GM19452 (cell line): ENCODE data around the gene LSS.
"Not testable (repeated sequence)": the region's sequence is repeated elsewhere in the genome, so short reads cannot be mapped to it uniquely, and the experiment has no call there.

Source experiments
- ATAC-seq: cut with Tn5 transposase; IDR thresholded peaks from one replicate; pipeline ENCODE4 v1.9.1; 2021; ENCODE audit not compliant: unreplicated experiment

LSS gene

GRCh38 chr21:46206163-46207005, 22.2 kb downstream of the LSS start:
- ATAC-seq: no peak

- ATAC-seq: no peak
These were observed 22.8 kb downstream of the LSS start for GRCh38 chr21:46205766-46206162.

- no peak for ATAC-seq
These were observed 23.4 kb downstream of the LSS start for GRCh38 chr21:46205166-46205565.

- no peak for ATAC-seq
These were observed 25.4 kb downstream of the LSS start for GRCh38 chr21:46203203-46203600.

- ATAC-seq: no peak
These were observed 25.9 kb downstream of the LSS start for GRCh38 chr21:46202592-46203202.

GRCh38 chr21:46200877-46201803, 27.4 kb downstream of the LSS start:
- not testable (repeated sequence) for ATAC-seq

- no peak for ATAC-seq
These were observed 28.9 kb downstream of the LSS start for GRCh38 chr21:46199436-46200373.

- no peak for ATAC-seq
These were observed 31.8 kb downstream of the LSS start for GRCh38 chr21:46196733-46197132.

- no peak for ATAC-seq
These were observed 32.9 kb downstream of the LSS start for GRCh38 chr21:46195595-46196195.

- no peak for ATAC-seq
These were observed 33.9 kb downstream of the LSS start for GRCh38 chr21:46194374-46195334.

- ATAC-seq: no peak
These were observed 34.7 kb downstream of the LSS start for GRCh38 chr21:46193829-46194373.

GRCh38 chr21:46191686-46192575, 36.6 kb downstream of the LSS start:
- no peak for ATAC-seq

GRCh38 chr21:46191257-46191685, 37.3 kb downstream of the LSS start:
- no peak for ATAC-seq

GRCh38 chr21:46190491-46191131, 38.0 kb downstream of the LSS start:
- no peak for ATAC-seq

- ATAC-seq: no peak
These were observed 38.5 kb downstream of the LSS start for GRCh38 chr21:46189959-46190490.

- ATAC-seq: no peak
These were observed 39.2 kb downstream of the LSS start for GRCh38 chr21:46189213-46189958.
